WTC11 (cell line): ENCODE results near the gene CH25H. TPM values are rescaled to one million over a fixed set of nuclear protein-coding genes. Genes with fewer than 3 reads are reported as not detected.

Experiments used
- ATAC-seq: fragments of 200-7000 bp; cut with Tn5 transposase; 2 replicates; pipeline ENCODE4 v1.10.0; 2021; ENCODE audit warnings: mild to moderate bottlenecking, moderate library complexity
- CTCF ChIA-PET: fragments of 300-600 bp; sonication (Branson Sonifier 250); formaldehyde crosslinking; loops from one replicate; lab custom pipeline; 2021; ENCODE audit warnings: antibody characterized with exemption; lab: Charles Lee
- POLR2A ChIA-PET: fragments of 350-600 bp; sonication (Branson Sonifier 250); formaldehyde crosslinking; loops from one replicate; lab custom pipeline; 2021; ENCODE audit warnings: antibody characterized with exemption; lab: Charles Lee
- DNase-seq: peaks from one replicate; pipeline ENCODE4 v3.0.0; 2021; ENCODE audit warnings: low spot score
- H3K27ac Mint-ChIP-seq: 2 replicates; pipeline ENCODE4 v1.8.0; 2021; ENCODE audit warnings: mixed read lengths
- H3K27me3 Mint-ChIP-seq: 2 replicates; pipeline ENCODE4 v1.8.0; 2021; ENCODE audit warnings: low read depth, mild to moderate bottlenecking, moderate library complexity, mixed read lengths
- H3K36me3 Mint-ChIP-seq: 2 replicates; pipeline ENCODE4 v1.8.0; 2021; ENCODE audit warnings: mixed read lengths
- H3K4me1 Mint-ChIP-seq: 2 replicates; pipeline ENCODE4 v1.8.0; 2022; ENCODE audit warnings: mixed read lengths
- H3K4me3 Mint-ChIP-seq: 2 replicates; pipeline ENCODE4 v1.8.0; 2021; ENCODE audit warnings: mild to moderate bottlenecking, moderate library complexity, mixed read lengths
- H3K9me3 Mint-ChIP-seq: 2 replicates; pipeline ENCODE4 v1.8.0; 2021; ENCODE audit warnings: mixed read lengths
- ATF1 ChIP-seq: sonication (generic); formaldehyde crosslinking; IDR thresholded peaks from 2 replicates; pipeline ENCODE4 v1.8.1; 2023; ENCODE audit warnings: mild to moderate bottlenecking, moderate library complexity, missing genetic modification reagents
- CBFB ChIP-seq: sonication (generic); formaldehyde crosslinking; IDR thresholded peaks from 2 replicates; pipeline ENCODE4 v1.8.1; 2022; ENCODE audit warnings: mild to moderate bottlenecking, low read depth, missing genetic modification reagents
- ESRRA ChIP-seq: sonication (generic); formaldehyde crosslinking; IDR thresholded peaks from 2 replicates; pipeline ENCODE4 v1.8.1; 2022; ENCODE audit warnings: mild to moderate bottlenecking, missing genetic modification reagents, borderline replicate concordance
- GABPB1 ChIP-seq: sonication (generic); formaldehyde crosslinking; IDR thresholded peaks from 2 replicates; pipeline ENCODE4 v1.8.1; 2023; ENCODE audit warnings: mild to moderate bottlenecking, missing genetic modification reagents
- JAZF1 ChIP-seq: fragments of 250-450 bp; sonication (Bioruptor Pico); IDR thresholded peaks from 2 replicates; pipeline ENCODE4 v1.9.0; 2021; ENCODE audit warnings: moderate library complexity, mild to moderate bottlenecking, inconsistent platforms
- KAT7 ChIP-seq: sonication (generic); formaldehyde crosslinking; IDR thresholded peaks from 2 replicates; pipeline ENCODE4 v1.8.1; 2023; ENCODE audit warnings: missing genetic modification reagents, mild to moderate bottlenecking, borderline replicate concordance
- PRRX2 ChIP-seq: fragments of 250-450 bp; sonication (Bioruptor Pico); IDR thresholded peaks from 2 replicates; pipeline ENCODE4 v1.8.0; 2021; ENCODE audit warnings: mild to moderate bottlenecking
- SMAD4 ChIP-seq: sonication (generic); formaldehyde crosslinking; IDR thresholded peaks from 2 replicates; pipeline ENCODE4 v1.8.0; 2022; ENCODE audit warnings: mild to moderate bottlenecking, missing genetic modification reagents
- SOX15 ChIP-seq: fragments of 250-450 bp; sonication (Bioruptor Pico); IDR thresholded peaks from 2 replicates; pipeline ENCODE4 v1.9.0; 2021; ENCODE audit warnings: mild to moderate bottlenecking
- TEAD4 ChIP-seq: sonication (generic); formaldehyde crosslinking; IDR thresholded peaks from 2 replicates; pipeline ENCODE4 v1.8.0; 2022; ENCODE audit warnings: mild to moderate bottlenecking, missing genetic modification reagents
- ZBTB21 ChIP-seq: sonication (generic); formaldehyde crosslinking; IDR thresholded peaks from 2 replicates; pipeline ENCODE4 v1.8.1; 2023; ENCODE audit warnings: mild to moderate bottlenecking, missing genetic modification reagents, borderline replicate concordance
- ZNF121 ChIP-seq: sonication (generic); formaldehyde crosslinking; IDR thresholded peaks from 2 replicates; pipeline ENCODE4 v1.8.0; 2023; ENCODE audit warnings: missing genetic modification reagents
- ZNF138 ChIP-seq: sonication (generic); formaldehyde crosslinking; conservative IDR thresholded peaks from 2 replicates; pipeline ENCODE4 v1.8.1; 2022; ENCODE audit warnings: mild to moderate bottlenecking, moderate library complexity, missing genetic modification reagents
- total RNA-seq: library from RNA; stranded (reverse); gene quantifications from 3 replicates; pipeline ENCODE4 v1.2.3, GENCODE V29; 2021
- TF ChIP-seq, protein P1 (sequence below): sonication (generic); formaldehyde crosslinking; IDR thresholded peaks from 2 replicates; pipeline ENCODE4 v1.8.1; 2022; ENCODE audit warnings: mild to moderate bottlenecking, moderate library complexity, missing genetic modification reagents
- TF ChIP-seq, protein P2 (sequence below): fragments of 250-450 bp; sonication (Bioruptor Pico); conservative IDR thresholded peaks from 2 replicates; pipeline ENCODE4 v1.9.0; 2021; ENCODE audit warnings: mild to moderate bottlenecking
- TF ChIP-seq, protein P3 (sequence below): sonication (generic); formaldehyde crosslinking; IDR thresholded peaks from 2 replicates; pipeline ENCODE4 v1.8.1; 2023; ENCODE audit warnings: mild to moderate bottlenecking, missing genetic modification reagents
- TF ChIP-seq, protein P4 (sequence below): fragments of 250-450 bp; sonication (Bioruptor Pico); IDR thresholded peaks from 2 replicates; pipeline ENCODE4 v1.9.0; 2021; ENCODE audit warnings: moderate library complexity, mild to moderate bottlenecking, inconsistent platforms, borderline replicate concordance

The CH25H gene
- total RNA-seq, 1 experiment from 2014 or later, result not detected

DNA sequence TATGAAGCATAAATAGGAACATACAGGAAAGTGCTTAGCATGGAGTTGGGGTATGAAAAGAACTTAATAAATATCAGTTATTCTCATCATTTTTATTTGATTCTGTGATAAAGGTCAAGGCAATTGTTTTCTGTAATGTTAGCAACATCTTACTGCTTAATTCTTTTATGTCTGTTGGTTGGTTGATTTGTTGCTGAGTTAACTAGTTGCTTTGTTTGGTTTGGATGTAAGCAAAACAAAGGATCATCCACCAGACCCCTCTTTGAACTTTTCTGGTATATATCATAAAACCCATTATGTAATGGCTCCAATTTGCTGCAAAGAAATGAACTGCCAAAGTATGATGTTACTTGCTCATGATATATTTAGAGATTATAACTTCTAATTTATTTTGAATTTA is 44.5 kb downstream of the CH25H start:
- ATAC-seq (no peak), DNase-seq (no peak)
- ChIA-PET POLR2A (no interaction called here), CTCF (no interaction called here)
- Mint-ChIP-seq H3K36me3 (no peaks in the 10 kb centered on the region), H3K27ac (no peak overlapping the region), H3K27me3 (no peaks in the 10 kb centered on the region), H3K9me3 (no peaks in the 10 kb centered on the region), H3K4me3 (no peak overlapping the region), H3K4me1 (no peaks in the 10 kb centered on the region)
- no peak for TF ChIP-seq JAZF1

DNA sequence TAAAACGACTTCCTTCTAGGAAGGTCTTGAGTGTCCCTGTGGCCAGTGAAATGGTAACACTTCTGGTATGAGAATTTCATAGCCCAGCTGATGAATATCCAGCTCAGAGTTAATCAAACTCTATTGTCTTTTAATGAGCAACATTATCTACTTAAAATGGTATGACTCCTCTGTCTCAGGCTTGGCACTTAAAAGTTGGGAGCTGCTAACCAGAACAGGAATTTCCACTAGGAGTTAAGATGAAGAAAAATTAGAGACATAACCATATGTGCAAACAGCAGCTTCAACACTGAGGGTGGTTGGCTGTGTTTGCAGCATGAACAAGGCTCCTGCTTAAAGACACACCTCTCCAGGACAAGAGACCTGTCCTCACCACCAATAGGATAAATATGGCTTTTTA is 46.8 kb downstream of the CH25H start:
- DNase-seq (no peak), ATAC-seq (no peak)
- TF ChIP-seq, protein P1, sequence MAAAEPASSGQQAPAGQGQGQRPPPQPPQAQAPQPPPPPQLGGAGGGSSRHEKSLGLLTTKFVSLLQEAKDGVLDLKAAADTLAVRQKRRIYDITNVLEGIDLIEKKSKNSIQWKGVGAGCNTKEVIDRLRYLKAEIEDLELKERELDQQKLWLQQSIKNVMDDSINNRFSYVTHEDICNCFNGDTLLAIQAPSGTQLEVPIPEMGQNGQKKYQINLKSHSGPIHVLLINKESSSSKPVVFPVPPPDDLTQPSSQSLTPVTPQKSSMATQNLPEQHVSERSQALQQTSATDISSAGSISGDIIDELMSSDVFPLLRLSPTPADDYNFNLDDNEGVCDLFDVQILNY (CRISPR knock-in tag), result no peak
- TF ChIP-seq ZNF138 (CRISPR knock-in tag), result no peak
- TF ChIP-seq CBFB (CRISPR knock-in tag), result no peak
- no peaks in the 10 kb centered on the region for H3K36me3 Mint-ChIP-seq
- no peak overlapping the region for H3K4me3 Mint-ChIP-seq
- no peak overlapping the region for H3K27ac Mint-ChIP-seq
- H3K9me3 Mint-ChIP-seq, result no peaks in the 10 kb centered on the region
- H3K27me3 Mint-ChIP-seq, result no peaks in the 10 kb centered on the region; the same call in 1 of the 2 replicates
- ChIA-PET CTCF (no interaction called here), POLR2A (no interaction called here)
- no peaks in the 10 kb centered on the region for H3K4me1 Mint-ChIP-seq

DNA sequence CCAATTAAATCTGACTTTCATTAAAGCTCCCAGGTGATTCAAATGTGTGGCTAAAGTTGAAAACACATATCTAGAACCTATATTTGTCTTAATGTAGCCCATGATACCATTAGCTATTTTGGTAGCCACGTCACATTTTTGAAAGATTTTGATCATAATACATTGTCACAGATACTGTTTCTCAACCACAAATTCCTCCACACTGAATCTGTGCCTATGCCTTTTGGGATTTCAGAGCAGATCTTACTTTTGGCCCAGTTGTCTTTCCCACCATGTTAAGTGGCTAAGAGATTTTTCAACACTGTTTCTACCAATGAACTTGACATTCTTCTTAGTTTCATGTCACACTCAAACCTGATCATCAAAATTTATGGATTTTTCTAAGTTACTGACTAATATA is 47.4 kb downstream of the CH25H start:
- Mint-ChIP-seq H3K4me3 (no peak overlapping the region), H3K36me3 (no peaks in the 10 kb centered on the region), H3K9me3 (no peaks in the 10 kb centered on the region), H3K27me3 (no peaks in the 10 kb centered on the region; the same call in 1 of the 2 replicates), H3K27ac (no peak overlapping the region), H3K4me1 (no peaks in the 10 kb centered on the region)
- no peak for ATAC-seq
- ChIA-PET CTCF (no interaction called here), POLR2A (no interaction called here)
- TF ChIP-seq SOX15 (no peak), ESRRA (CRISPR knock-in tag) (no peak), ZBTB21 (CRISPR knock-in tag) (no peak)
- TF ChIP-seq, protein P2, sequence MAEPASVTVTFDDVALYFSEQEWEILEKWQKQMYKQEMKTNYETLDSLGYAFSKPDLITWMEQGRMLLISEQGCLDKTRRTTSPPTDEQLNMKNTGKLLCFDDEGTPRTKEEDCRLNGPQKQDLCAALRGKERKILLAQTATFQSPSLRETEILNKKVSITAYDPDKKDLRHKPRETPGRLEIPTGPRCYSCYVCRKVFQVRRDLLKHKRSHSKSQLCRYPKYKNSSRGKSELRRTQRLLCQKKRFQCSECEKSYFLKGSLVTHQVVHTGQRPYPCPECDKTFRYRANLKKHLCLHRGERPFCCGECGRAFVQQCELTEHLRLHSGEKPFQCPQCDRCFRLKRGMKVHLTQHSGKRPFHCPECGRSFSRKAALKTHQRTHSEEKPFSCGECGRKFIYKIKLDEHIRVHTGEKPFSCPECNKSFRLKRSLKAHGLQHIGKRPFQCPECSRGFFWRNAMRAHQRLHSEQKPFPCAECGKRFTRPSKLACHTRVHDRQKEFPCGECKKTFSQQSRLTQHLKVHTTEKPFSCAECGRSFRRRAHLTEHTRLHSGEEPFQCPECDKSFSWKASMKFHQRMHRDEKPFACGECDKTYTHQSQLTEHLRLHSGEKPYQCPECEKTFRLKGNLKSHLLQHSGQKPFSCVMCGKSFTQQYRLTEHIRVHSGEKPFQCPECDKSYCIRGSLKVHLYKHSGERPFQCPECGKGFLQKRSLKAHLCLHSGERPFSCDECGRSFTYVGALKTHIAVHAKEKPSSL, result no peak
- DNase-seq, result no peak

DNA sequence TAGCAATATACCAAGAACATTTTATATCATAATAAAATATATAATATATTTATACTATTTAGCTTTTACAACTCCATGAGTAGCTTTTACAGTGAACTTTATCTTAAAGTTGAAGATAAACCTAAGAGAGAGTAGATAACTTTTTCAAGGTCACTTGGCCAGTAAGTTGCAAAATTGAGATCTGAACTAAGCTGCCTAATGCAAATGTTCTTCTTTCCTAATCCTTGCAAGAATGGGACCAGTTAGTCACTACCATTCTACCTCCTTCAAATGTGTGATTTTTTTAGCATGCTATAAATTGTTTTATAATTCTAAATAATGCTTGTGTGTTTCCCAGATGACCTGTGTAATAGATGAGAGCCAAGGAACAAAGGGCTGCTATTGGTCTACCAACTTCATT is 47.8 kb downstream of the CH25H start:
- H3K36me3 Mint-ChIP-seq, result no peaks in the 10 kb centered on the region
- H3K27me3 Mint-ChIP-seq, result no peaks in the 10 kb centered on the region; the same call in 1 of the 2 replicates
- ChIA-PET CTCF (no interaction called here), POLR2A (no interaction called here)
- no peak overlapping the region for H3K4me3 Mint-ChIP-seq
- TF ChIP-seq, protein P3, sequence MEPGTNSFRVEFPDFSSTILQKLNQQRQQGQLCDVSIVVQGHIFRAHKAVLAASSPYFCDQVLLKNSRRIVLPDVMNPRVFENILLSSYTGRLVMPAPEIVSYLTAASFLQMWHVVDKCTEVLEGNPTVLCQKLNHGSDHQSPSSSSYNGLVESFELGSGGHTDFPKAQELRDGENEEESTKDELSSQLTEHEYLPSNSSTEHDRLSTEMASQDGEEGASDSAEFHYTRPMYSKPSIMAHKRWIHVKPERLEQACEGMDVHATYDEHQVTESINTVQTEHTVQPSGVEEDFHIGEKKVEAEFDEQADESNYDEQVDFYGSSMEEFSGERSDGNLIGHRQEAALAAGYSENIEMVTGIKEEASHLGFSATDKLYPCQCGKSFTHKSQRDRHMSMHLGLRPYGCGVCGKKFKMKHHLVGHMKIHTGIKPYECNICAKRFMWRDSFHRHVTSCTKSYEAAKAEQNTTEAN (CRISPR knock-in tag), result no peak
- TF ChIP-seq JAZF1, result no peak
- TF ChIP-seq, protein P2, result no peak
- no peak for TF ChIP-seq GABPB1 (CRISPR knock-in tag)
- TF ChIP-seq SMAD4, result no peak
- TF ChIP-seq ATF1, result no peak
- TF ChIP-seq KAT7 (CRISPR knock-in tag), result no peak
- no peak for TF ChIP-seq TEAD4 (CRISPR knock-in tag)
- TF ChIP-seq PRRX2 (CRISPR knock-in tag), result no peak
- TF ChIP-seq, protein P4, sequence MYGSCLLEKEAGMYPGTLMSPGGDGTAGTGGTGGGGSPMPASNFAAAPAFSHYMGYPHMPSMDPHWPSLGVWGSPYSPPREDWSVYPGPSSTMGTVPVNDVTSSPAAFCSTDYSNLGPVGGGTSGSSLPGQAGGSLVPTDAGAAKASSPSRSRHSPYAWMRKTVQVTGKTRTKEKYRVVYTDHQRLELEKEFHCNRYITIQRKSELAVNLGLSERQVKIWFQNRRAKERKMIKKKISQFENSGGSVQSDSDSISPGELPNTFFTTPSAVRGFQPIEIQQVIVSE (CRISPR knock-in tag), result no peak
- TF ChIP-seq ZNF121 (CRISPR knock-in tag), result no peak
- H3K4me1 Mint-ChIP-seq, result no peaks in the 10 kb centered on the region
- no peak for DNase-seq
- ATAC-seq, result no peak
- no peak overlapping the region for H3K27ac Mint-ChIP-seq
- H3K9me3 Mint-ChIP-seq, result no peaks in the 10 kb centered on the region
